ENCODE results near the gene PAPPA.

- TF ChIP-seq POLR2A (IDR thresholded peaks at IDR 0.05; ENCODE audit: low read length) (no peak), GATA1 (IDR thresholded peaks at IDR 0.05; ENCODE audit: low read depth, low read length) (no peak)
Observed at GRCh38 chr9:116193636-116194035, 40.0 kb downstream of the PAPPA start.
